A549 (cell line): ENCODE results near the gene DACT2.

Source experiments
- ELK1 ChIP-seq: fragments of 150-350 bp; IDR thresholded peaks from 2 replicates; pipeline ENCODE4 v1.6.1; 2014; ENCODE audit warnings: low read depth, mild to moderate bottlenecking, low read length
- EP300 ChIP-seq, 2 experiments: fragments of >200 bp; sonication (Bioruptor Twin); formaldehyde crosslinking; IDR thresholded peaks; 2 replicates in 1 of 2; 3 replicates in 1 of 2; pipeline ENCODE4 v1.6.1; 2016 to 2017
- HDAC2 ChIP-seq: fragments of 200-600 bp; sonication (generic); IDR thresholded peaks from 2 replicates; pipeline ENCODE4 v1.6.1; 2016
- MYC ChIP-seq: IDR thresholded peaks from 2 replicates; pipeline ENCODE4 v1.6.1; 2012; ENCODE audit warnings: mild to moderate bottlenecking, inconsistent platforms, low read length, improper control_type of control experiment, borderline replicate concordance
- POLR2A ChIP-seq: IDR thresholded peaks from 2 replicates; pipeline ENCODE4 v1.6.1; 2012; ENCODE audit warnings: mild to moderate bottlenecking, low read length
- REST ChIP-seq: fragments of 200-600 bp; sonication (generic); IDR thresholded peaks from 2 replicates; pipeline ENCODE4 v1.6.1; 2016; ENCODE audit warnings: antibody characterized with exemption, mild to moderate bottlenecking, moderate library complexity
- RNF2 ChIP-seq: fragments of 200-600 bp; sonication (generic); IDR thresholded peaks from 2 replicates; pipeline ENCODE4 v1.6.1; 2016; ENCODE audit warnings: low read depth, mild to moderate bottlenecking, antibody characterized with exemption, moderate library complexity, borderline replicate concordance
- ZNF302 ChIP-seq: fragments of 250-450 bp; sonication (Bioruptor Pico); IDR thresholded peaks from 2 replicates; pipeline ENCODE4 v1.9.0; 2021; ENCODE audit warnings: inconsistent platforms, mild to moderate bottlenecking, moderate library complexity
- TF ChIP-seq, protein P1 (sequence below): fragments of >200 bp; sonication (Bioruptor Twin); formaldehyde crosslinking; IDR thresholded peaks from 3 replicates; pipeline ENCODE4 v1.5.1; 2016
- TF ChIP-seq, protein P2 (sequence below): fragments of >200 bp; sonication (Bioruptor Twin); formaldehyde crosslinking; IDR thresholded peaks from 3 replicates; pipeline ENCODE4 v1.6.1; 2016
- TF ChIP-seq, protein P3 (sequence below): IDR thresholded peaks from 2 replicates; pipeline ENCODE4 v1.6.1; 2012

DNA sequence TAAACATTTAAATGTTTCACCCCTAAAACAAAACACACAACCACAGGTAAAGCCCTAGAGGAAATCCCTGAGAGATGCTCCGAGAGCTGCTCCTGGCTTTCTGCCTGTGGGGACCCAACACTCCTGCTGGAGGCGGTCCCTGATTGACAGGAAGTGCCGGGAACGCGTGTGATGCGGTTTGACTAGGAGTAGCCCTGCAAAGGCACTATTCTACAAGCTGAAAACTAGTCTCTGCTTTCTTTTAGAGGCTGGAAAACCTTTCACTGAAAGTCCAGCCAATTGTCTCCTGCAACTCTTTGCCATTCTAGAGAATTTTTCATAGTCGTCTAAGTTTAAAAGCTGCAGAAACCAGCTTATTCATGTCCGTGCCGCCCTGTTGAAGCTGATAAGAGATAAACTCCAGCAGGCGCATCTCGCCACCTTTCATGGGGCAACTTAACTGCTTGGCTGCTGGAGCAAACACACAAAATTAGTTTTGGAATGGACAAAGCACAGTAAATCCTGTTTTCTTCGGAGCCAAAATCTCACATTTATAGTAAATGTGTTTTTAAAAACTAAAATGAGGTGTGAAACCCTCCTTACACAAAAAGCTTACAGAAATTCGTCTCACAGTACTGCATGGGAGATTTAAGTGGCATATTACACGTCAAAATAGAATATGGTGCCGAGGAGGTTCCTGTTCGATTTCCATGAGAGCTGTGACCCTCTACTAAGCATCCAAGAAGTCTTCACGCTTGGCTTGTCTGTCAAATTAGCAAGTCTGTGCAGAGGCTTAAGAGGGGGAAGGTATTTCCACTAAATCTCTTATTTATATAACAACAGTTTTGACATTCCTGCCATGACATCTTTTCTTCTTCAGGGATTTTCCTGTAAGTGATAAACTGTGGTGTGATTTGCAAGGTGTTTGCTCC lies 46.9 kb downstream of the DACT2 start:
- TF ChIP-seq, protein P1, sequence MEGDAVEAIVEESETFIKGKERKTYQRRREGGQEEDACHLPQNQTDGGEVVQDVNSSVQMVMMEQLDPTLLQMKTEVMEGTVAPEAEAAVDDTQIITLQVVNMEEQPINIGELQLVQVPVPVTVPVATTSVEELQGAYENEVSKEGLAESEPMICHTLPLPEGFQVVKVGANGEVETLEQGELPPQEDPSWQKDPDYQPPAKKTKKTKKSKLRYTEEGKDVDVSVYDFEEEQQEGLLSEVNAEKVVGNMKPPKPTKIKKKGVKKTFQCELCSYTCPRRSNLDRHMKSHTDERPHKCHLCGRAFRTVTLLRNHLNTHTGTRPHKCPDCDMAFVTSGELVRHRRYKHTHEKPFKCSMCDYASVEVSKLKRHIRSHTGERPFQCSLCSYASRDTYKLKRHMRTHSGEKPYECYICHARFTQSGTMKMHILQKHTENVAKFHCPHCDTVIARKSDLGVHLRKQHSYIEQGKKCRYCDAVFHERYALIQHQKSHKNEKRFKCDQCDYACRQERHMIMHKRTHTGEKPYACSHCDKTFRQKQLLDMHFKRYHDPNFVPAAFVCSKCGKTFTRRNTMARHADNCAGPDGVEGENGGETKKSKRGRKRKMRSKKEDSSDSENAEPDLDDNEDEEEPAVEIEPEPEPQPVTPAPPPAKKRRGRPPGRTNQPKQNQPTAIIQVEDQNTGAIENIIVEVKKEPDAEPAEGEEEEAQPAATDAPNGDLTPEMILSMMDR: no peak
- TF ChIP-seq EP300 (IDR thresholded peaks at IDR 0.05): no peak
- TF ChIP-seq POLR2A: no peak
- TF ChIP-seq, protein P2, sequence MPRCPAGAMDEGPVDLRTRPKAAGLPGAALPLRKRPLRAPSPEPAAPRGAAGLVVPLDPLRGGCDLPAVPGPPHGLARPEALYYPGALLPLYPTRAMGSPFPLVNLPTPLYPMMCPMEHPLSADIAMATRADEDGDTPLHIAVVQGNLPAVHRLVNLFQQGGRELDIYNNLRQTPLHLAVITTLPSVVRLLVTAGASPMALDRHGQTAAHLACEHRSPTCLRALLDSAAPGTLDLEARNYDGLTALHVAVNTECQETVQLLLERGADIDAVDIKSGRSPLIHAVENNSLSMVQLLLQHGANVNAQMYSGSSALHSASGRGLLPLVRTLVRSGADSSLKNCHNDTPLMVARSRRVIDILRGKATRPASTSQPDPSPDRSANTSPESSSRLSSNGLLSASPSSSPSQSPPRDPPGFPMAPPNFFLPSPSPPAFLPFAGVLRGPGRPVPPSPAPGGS: no peak
- no peak for TF ChIP-seq ZNF302
- TF ChIP-seq, protein P3, sequence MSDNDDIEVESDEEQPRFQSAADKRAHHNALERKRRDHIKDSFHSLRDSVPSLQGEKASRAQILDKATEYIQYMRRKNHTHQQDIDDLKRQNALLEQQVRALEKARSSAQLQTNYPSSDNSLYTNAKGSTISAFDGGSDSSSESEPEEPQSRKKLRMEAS: no peak
- no peak for TF ChIP-seq HDAC2
- TF ChIP-seq ELK1: no peak
- no peak for TF ChIP-seq MYC
- TF ChIP-seq REST: no peak
- TF ChIP-seq RNF2: no peak
